ENCODE measurements around the gene EPHB6. TPM values are rescaled to one million over a fixed set of nuclear protein-coding genes. Genes with fewer than 3 reads are reported as not detected.

The EPHB6 gene
- total RNA-seq, 4 donors from 2014 or later: 3.3 to 10.5 (median 5.5) TPM

DNA sequence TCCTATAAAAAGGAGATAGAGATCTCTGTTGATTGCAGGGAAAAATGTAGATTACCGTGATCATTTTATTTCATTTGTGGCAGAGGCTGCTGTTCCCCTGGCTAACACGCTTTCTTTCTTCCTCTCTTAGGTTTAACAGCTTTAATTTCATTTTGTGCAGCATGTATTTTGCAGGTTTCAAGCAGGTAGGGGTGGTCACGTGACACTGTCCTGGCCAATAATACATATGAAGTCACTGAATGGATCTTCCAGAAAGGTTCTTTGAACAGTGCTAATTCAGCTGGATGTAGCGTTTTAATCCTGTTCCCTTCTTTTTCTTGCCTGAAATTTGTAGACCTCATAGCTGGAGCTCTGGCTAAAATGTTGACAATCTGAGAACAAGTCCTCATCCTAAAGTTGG is 3.6 kb upstream of the EPHB6 start:
- no peaks in the 10 kb centered on the region for H3K36me3 ChIP-seq
- no peaks in the 10 kb centered on the region for H3K9me3 ChIP-seq
- no peak for DNase-seq (ENCODE audit: extremely low spot score)
- intact Hi-C loops (cut with DNase I): loop anchor here (5.0 kb wide), 1 partner anchor 151 kb away; no protein-coding TSS in a partner anchor
- peaks cover 11 to 25% (median 22%) of the 10 kb centered on the region in 4 donors for H3K4me1 ChIP-seq
- WGBS: 83% methylated on average over 4 of the region's 4 CpGs
- H3K4me3 ChIP-seq: no peak overlapping the region
- H3K27me3 ChIP-seq: peaks cover 0 to 6% (median 0%) of the 10 kb centered on the region in 4 donors
- TF ChIP-seq EP300 (IDR thresholded peaks at IDR 0.05): no peak
- TF ChIP-seq, protein P1, sequence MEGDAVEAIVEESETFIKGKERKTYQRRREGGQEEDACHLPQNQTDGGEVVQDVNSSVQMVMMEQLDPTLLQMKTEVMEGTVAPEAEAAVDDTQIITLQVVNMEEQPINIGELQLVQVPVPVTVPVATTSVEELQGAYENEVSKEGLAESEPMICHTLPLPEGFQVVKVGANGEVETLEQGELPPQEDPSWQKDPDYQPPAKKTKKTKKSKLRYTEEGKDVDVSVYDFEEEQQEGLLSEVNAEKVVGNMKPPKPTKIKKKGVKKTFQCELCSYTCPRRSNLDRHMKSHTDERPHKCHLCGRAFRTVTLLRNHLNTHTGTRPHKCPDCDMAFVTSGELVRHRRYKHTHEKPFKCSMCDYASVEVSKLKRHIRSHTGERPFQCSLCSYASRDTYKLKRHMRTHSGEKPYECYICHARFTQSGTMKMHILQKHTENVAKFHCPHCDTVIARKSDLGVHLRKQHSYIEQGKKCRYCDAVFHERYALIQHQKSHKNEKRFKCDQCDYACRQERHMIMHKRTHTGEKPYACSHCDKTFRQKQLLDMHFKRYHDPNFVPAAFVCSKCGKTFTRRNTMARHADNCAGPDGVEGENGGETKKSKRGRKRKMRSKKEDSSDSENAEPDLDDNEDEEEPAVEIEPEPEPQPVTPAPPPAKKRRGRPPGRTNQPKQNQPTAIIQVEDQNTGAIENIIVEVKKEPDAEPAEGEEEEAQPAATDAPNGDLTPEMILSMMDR (IDR thresholded peaks at IDR 0.05): no peak
- no peak for TF ChIP-seq POLR2A (IDR thresholded peaks at IDR 0.05; ENCODE audit: low read depth)
- no peak for TF ChIP-seq POLR2AphosphoS5 (IDR thresholded peaks at IDR 0.05)
- no peak overlapping the region for H3K27ac ChIP-seq (replicated peaks in 1 of 4)

DNA sequence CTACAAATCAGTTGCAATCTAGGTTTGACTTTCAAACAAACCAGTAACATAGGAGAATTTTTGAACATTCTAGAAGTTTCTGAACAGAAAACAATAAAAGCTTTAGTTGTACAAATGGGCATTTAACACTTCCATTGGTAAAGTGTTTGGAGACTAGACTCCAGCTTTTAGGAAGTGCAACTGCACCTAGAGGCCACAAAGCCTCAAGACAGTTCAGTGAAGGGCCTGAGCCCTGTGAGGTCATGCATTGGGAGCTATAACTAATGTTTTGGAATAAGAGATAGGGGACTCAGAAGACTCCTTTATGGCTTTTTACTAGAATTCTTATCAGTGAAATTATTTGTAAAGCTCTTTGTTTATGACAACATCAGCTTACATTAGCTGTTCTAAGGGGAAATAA is 3.0 kb upstream of the EPHB6 start:
- peaks cover 0 to 6% (median 0%) of the 10 kb centered on the region in 4 donors for H3K27me3 ChIP-seq
- H3K4me1 ChIP-seq: peaks cover 12 to 28% (median 24%) of the 10 kb centered on the region in 4 donors
- no peaks in the 10 kb centered on the region for H3K9me3 ChIP-seq
- no peak overlapping the region for H3K27ac ChIP-seq (replicated peaks in 1 of 4)
- intact Hi-C loops (cut with DNase I): loop anchor here (5.0 kb wide), 1 partner anchor 150 kb away; no protein-coding TSS in a partner anchor
- no peak for DNase-seq (ENCODE audit: extremely low spot score)
- no peak overlapping the region for H3K4me3 ChIP-seq
- no peaks in the 10 kb centered on the region for H3K36me3 ChIP-seq
- TF ChIP-seq POLR2A (IDR thresholded peaks at IDR 0.05; ENCODE audit: low read depth) (no peak), POLR2AphosphoS5 (IDR thresholded peaks at IDR 0.05) (no peak), EP300 (IDR thresholded peaks at IDR 0.05) (no peak)
- TF ChIP-seq, protein P1 (IDR thresholded peaks at IDR 0.05): no peak

DNA sequence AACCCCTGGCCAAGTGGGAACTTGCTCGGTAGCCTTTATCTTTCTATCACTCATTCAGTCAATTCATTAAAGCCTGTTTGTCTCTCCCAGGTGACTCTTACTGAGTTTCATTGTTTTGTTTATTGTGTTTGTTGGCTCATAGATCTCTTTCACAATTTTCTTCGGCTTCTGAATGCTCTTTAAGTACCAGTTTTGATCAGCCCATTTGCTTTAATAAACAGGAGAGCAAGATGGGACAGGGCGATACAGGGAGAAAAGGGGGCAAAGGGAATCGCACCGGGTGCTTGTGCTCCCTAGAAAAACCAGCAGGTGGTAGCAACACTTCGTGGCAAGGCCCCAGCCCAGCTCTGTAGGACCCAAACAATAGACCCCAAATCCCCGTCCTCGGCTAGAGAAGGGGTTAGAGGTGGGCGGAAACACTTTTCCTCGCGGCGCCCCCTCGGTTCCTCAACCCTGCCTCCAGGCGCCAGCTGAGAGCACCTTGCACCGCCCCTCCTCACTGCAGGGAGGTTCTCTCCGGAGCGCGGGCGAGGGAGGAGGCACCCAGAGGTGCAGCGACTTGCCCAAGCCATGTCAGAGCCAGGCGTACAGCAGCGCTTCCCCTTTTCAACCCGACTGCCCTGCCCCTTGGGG is 1.0 kb upstream of the EPHB6 start:
- intact Hi-C loops (cut with DNase I): loop anchor here (1.0 to 5.0 kb wide), 3 partner anchors 12 to 361 kb away; no protein-coding TSS in a partner anchor
- Histone ChIP-seq H3K4me3 (peak overlapping the region; percentile 72 to 90 (median 76)), H3K4me1 (peaks cover 12 to 28% (median 24%) of the 10 kb centered on the region in 4 donors), H3K36me3 (no peaks in the 10 kb centered on the region), H3K27ac (replicated peaks in 1 of 4) (peak overlapping the region; percentile 66 to 75 (median 69)), H3K9me3 (no peaks in the 10 kb centered on the region), H3K27me3 (peaks cover 0 to 6% (median 0%) of the 10 kb centered on the region in 4 donors)
- TF ChIP-seq, protein P1 (IDR thresholded peaks at IDR 0.05): peak; percentile 76 to 82 (median 81)
- no peak for TF ChIP-seq EP300 (IDR thresholded peaks at IDR 0.05)
- no peak for DNase-seq (ENCODE audit: extremely low spot score)
- 3% methylated on average over 16 of the region's 23 CpGs for WGBS

DNA sequence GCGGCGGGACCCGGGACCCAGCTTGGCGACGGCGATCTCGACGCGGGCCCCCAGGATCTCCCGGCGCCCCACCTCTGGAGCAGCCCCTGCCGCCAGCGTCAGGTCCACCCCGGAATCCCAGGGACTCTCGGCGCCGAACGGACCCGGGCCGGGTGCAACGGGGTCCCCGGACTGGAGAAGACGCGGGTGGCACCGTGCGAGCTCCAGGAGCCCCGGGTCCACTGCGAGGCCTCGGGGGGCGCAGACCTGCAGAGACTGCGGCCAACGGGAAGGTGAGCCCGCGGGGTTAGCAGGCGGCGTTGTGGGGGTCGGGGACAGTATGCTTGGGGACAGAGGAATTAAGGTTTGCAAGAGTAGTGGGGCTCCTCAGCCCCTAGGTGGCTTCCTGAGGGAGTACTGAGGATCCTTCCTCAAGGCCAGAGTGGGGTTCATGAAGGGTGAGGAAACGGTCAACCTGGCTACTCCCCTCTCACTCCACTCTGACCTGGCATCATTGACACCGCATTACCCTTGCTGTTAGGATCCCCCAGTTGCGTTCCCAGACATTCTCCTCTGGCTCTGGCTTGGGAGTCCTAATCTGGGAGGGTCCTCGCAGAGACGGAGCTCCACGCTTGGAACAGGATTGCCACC is 353 bp downstream of the EPHB6 start:
- H3K4me3 ChIP-seq: peak overlapping the region; percentile 72 to 90 (median 76)
- no peaks in the 10 kb centered on the region for H3K36me3 ChIP-seq
- DNase-seq (ENCODE audit: extremely low spot score): no peak
- H3K27me3 ChIP-seq: no peaks in the 10 kb centered on the region
- H3K27ac ChIP-seq (replicated peaks in 1 of 4): peak overlapping the region; percentile 30 to 75 (median 66)
- H3K9me3 ChIP-seq: no peaks in the 10 kb centered on the region
- TF ChIP-seq POLR2AphosphoS5 (IDR thresholded peaks at IDR 0.05) (no peak), POLR2A (IDR thresholded peaks at IDR 0.05; ENCODE audit: low read depth) (no peak), EP300 (IDR thresholded peaks at IDR 0.05) (no peak)
- TF ChIP-seq, protein P1 (IDR thresholded peaks at IDR 0.05): no peak
- intact Hi-C loops (cut with DNase I): loop anchor here (2.0 kb wide), 1 partner anchor 360 kb away; no protein-coding TSS in a partner anchor
- peaks cover 12 to 30% (median 26%) of the 10 kb centered on the region in 4 donors for H3K4me1 ChIP-seq
- WGBS: 57% methylated on average over 5 of the region's 43 CpGs
